Measurements from ENCODE around the gene UNC13A. TPM values are rescaled to one million over a fixed set of nuclear protein-coding genes. Genes with fewer than 3 reads are reported as not detected.

Gene UNC13A
- total and polyA plus RNA-seq, 7 donors: under 0.01 to 0.83 (median 0.60) TPM

- Histone ChIP-seq H3K27me3 (peaks cover 0 to 23% (median 17%) of the 10 kb centered on the region in 3 donors), H3K4me3 (no peak overlapping the region), H3K9me3 (no peaks in the 10 kb centered on the region), H3K36me3 (no peaks in the 10 kb centered on the region), H3K27ac (no peak overlapping the region), H3K4me1 (no peaks in the 10 kb centered on the region)
- WGBS, 2 donors: 66 to 75% methylated on average over 32 of the region's 32 CpGs
- no peak for DNase-seq
- intact Hi-C loops (cut with DNase I): no loop called here
- TF ChIP-seq, protein P1, sequence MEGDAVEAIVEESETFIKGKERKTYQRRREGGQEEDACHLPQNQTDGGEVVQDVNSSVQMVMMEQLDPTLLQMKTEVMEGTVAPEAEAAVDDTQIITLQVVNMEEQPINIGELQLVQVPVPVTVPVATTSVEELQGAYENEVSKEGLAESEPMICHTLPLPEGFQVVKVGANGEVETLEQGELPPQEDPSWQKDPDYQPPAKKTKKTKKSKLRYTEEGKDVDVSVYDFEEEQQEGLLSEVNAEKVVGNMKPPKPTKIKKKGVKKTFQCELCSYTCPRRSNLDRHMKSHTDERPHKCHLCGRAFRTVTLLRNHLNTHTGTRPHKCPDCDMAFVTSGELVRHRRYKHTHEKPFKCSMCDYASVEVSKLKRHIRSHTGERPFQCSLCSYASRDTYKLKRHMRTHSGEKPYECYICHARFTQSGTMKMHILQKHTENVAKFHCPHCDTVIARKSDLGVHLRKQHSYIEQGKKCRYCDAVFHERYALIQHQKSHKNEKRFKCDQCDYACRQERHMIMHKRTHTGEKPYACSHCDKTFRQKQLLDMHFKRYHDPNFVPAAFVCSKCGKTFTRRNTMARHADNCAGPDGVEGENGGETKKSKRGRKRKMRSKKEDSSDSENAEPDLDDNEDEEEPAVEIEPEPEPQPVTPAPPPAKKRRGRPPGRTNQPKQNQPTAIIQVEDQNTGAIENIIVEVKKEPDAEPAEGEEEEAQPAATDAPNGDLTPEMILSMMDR (IDR thresholded peaks at IDR 0.05): no peak
- no peak for TF ChIP-seq POLR2AphosphoS5 (IDR thresholded peaks at IDR 0.05)
- TF ChIP-seq POLR2A (IDR thresholded peaks at IDR 0.05): no peak
- no peak for TF ChIP-seq EP300 (IDR thresholded peaks at IDR 0.05)
Observed at GRCh38 chr19:17648097-17648660, 40.0 kb downstream of the UNC13A start.

GRCh38 chr19:17647071-17648020 is 40.8 kb downstream of the UNC13A start:
- peaks cover 0 to 27% (median 17%) of the 10 kb centered on the region in 3 donors for H3K27me3 ChIP-seq
- no peaks in the 10 kb centered on the region for H3K36me3 ChIP-seq
- no peaks in the 10 kb centered on the region for H3K4me1 ChIP-seq
- TF ChIP-seq, protein P1 (IDR thresholded peaks at IDR 0.05): no peak
- TF ChIP-seq POLR2A (IDR thresholded peaks at IDR 0.05) (no peak), EP300 (IDR thresholded peaks at IDR 0.05) (no peak), POLR2AphosphoS5 (IDR thresholded peaks at IDR 0.05) (no peak)
- intact Hi-C loops (cut with DNase I): no loop called here
- no peak overlapping the region for H3K4me3 ChIP-seq
- no peak for DNase-seq
- 90 to 91% methylated on average over 50 of the region's 50 CpGs for WGBS, 2 donors
- H3K9me3 ChIP-seq: no peaks in the 10 kb centered on the region
- no peak overlapping the region for H3K27ac ChIP-seq

DNA sequence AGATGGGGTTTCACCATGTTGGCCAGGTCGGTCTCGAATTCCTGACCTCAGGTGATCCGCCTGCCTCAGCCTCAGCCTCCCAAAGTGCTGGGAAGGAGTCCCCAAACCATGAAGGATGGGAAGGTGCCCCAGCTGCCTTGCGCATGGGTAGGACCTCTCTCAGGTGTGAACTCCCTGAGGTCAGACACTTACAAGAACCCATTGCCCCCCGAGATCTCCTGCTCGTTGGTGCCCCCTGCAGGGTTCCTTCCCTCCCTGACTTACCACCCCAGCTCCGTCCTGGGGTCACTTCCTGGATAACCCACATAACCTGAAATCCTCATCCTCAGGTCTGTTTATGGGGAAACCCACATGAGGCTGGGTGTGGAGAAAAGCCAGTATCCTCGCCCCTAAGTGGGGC is 41.7 kb downstream of the UNC13A start:
- DNase-seq: no peak
- no peak for TF ChIP-seq POLR2AphosphoS5 (IDR thresholded peaks at IDR 0.05)
- no peak for TF ChIP-seq POLR2A (IDR thresholded peaks at IDR 0.05)
- no peak for TF ChIP-seq EP300 (IDR thresholded peaks at IDR 0.05)
- TF ChIP-seq, protein P1 (IDR thresholded peaks at IDR 0.05): no peak
- Histone ChIP-seq H3K36me3 (no peaks in the 10 kb centered on the region), H3K4me1 (no peaks in the 10 kb centered on the region), H3K4me3 (no peak overlapping the region), H3K27ac (no peak overlapping the region), H3K9me3 (no peaks in the 10 kb centered on the region), H3K27me3 (peaks cover 0 to 28% (median 17%) of the 10 kb centered on the region in 3 donors)
- 65 to 70% methylated on average over 8 of the region's 8 CpGs for whole genome bisulfite sequencing, 2 donors
- intact Hi-C loops (cut with DNase I): no loop called here

DNA sequence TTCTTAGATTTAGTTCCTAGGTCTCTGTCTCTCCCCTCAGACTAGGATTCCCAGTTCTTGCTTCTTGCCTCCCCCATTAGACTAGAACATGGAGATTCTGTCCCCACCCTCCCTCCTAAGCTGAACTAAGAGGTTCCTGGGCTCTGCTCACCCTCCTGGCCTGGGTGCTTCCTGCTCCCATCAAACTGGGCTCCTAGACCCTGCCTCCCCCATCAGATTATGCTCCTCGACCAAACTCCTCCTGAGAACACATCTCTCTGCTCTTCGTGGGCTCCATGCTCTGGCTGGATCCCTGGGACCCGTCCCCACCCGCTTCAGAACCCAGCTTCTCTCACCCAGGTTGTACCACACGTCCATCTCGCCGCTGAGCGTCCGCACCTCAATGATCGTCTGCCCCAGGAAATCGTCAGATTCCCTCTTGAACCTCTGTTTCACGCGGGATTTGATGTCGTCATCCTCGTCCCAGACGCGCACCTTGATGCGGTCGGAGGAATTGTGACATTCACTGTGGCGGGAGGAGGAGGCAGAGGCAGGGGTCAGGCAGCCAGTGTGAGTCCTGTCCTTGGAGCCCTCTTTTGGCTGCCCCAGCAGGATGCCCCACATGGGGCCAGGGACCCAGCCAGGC is 42.7 kb downstream of the UNC13A start:
- intact Hi-C loops (cut with DNase I): no loop called here

More for the DNA sequence above, 42.7 kb downstream of the UNC13A start:
- H3K27ac ChIP-seq: no peak overlapping the region
- peaks cover 0 to 28% (median 17%) of the 10 kb centered on the region in 3 donors for H3K27me3 ChIP-seq
- 91% methylated on average over 20 of the region's 20 CpGs for WGBS, 2 donors
- TF ChIP-seq, protein P1 (IDR thresholded peaks at IDR 0.05): no peak
- no peak for TF ChIP-seq POLR2A (IDR thresholded peaks at IDR 0.05)
- no peak for TF ChIP-seq POLR2AphosphoS5 (IDR thresholded peaks at IDR 0.05)
- TF ChIP-seq EP300 (IDR thresholded peaks at IDR 0.05): no peak
- H3K4me1 ChIP-seq: no peaks in the 10 kb centered on the region
- H3K9me3 ChIP-seq: no peaks in the 10 kb centered on the region
- H3K36me3 ChIP-seq: no peaks in the 10 kb centered on the region
- H3K4me3 ChIP-seq: no peak overlapping the region
- no peak for DNase-seq

Measured in sigmoid colon (tissue), 7 donors.